ENCODE measurements around the gene FGF18. TPM values are rescaled to one million over a fixed set of nuclear protein-coding genes. Genes with fewer than 3 reads are reported as not detected.

The FGF18 gene
- total and polyA plus RNA-seq, 2 of the 4 experiments (the other 2 are of a cell fraction), result 0.15 TPM; not detected in 1

GRCh38 chr5:171392585-171393159 is 26.8 kb upstream of the FGF18 start:
- H3K27me3 ChIP-seq (ENCODE audit: control insufficient read depth, insufficient read depth, low read length), result no peaks in the 10 kb centered on the region
- no peak overlapping the region for H2BK15ac ChIP-seq (ENCODE audit: low read depth, low read length)
- ATAC-seq (ENCODE audit: low read depth) (no peak), DNase-seq (no peak)
- no peak overlapping the region for H2AFZ ChIP-seq (replicated peaks; ENCODE audit: low read length, poor library complexity)
- ChIA-PET POLR2A (ENCODE audit: unreplicated experiment) (no interaction called here), CTCF (interaction anchor here (0.7 to 1.0 kb wide), 3 partner anchors 13 to 71 kb away, joined by 4 to 7 read pairs (median 5); no protein-coding TSS in a partner anchor)
- H3K4me2 ChIP-seq (ENCODE audit: low read depth, low read length), result no peak overlapping the region
- H3K9me1 ChIP-seq (ENCODE audit: insufficient read depth, low read length), result peaks cover 7% of the 10 kb centered on the region; the same call in 1 of the 2 replicates
- no peak overlapping the region for H4K91ac ChIP-seq (ENCODE audit: insufficient read depth, low read depth, low read length)
- peaks cover 44% of the 10 kb centered on the region for H3K36me3 ChIP-seq (ENCODE audit: control insufficient read depth, insufficient read depth, low read length)
- H3K9ac ChIP-seq (ENCODE audit: low read depth, low read length), result no peak overlapping the region
- dilution Hi-C loops (cut with HindIII; ENCODE audit: low sequenced_read_pairs, unreplicated experiment) (no loop called here), intact Hi-C loops (cut with micrococcal nuclease) (no loop called here), in situ Hi-C loops (cut with MboI; ENCODE audit: low sequenced_read_pairs) (no loop called here)
- TF ChIP-seq NFE2L2 (IDR thresholded peaks at IDR 0.05; ENCODE audit: low read depth, low read length), result no peak
- TF ChIP-seq USF2 (IDR thresholded peaks at IDR 0.05; ENCODE audit: low read depth, low read length), result no peak
- TF ChIP-seq SMC3 (IDR thresholded peaks at IDR 0.05; ENCODE audit: low read depth, low read length), result no peak
- no peak for TF ChIP-seq MAZ (IDR thresholded peaks at IDR 0.05; ENCODE audit: borderline replicate concordance, low read depth, low read length)
- no peak for TF ChIP-seq MAFK (IDR thresholded peaks at IDR 0.05; ENCODE audit: low read depth, low read length)
- TF ChIP-seq FOS (IDR thresholded peaks at IDR 0.05; ENCODE audit: low read depth, low read length), result no peak
- no peak for TF ChIP-seq RCOR1 (IDR thresholded peaks at IDR 0.05; ENCODE audit: insufficient replicate concordance, low read length)
- no peak for TF ChIP-seq CHD1 (IDR thresholded peaks at IDR 0.05; ENCODE audit: low read depth, low read length)
- TF ChIP-seq POLR2A (IDR thresholded peaks at IDR 0.05; ENCODE audit: low read depth, low read length), result no peak
- no peak for TF ChIP-seq RFX5 (IDR thresholded peaks at IDR 0.05; ENCODE audit: low read depth, low read length)
- H4K8ac ChIP-seq (ENCODE audit: low read depth in 2 of 2, low read length in 2 of 2), result no peak overlapping the region
- no peak overlapping the region for H2BK5ac ChIP-seq (ENCODE audit: low read depth, low read length, poor library complexity, severe bottlenecking)
- no peak overlapping the region for H3K4me3 ChIP-seq (ENCODE audit: insufficient read depth, low read depth, low read length)
- no peak overlapping the region for H3K4ac ChIP-seq (ENCODE audit: low read depth, low read length)
- H4K5ac ChIP-seq (ENCODE audit: low read depth, low read length), result no peak overlapping the region
- peaks cover 0 to 39% of the 10 kb centered on the region in 2 experiments; a peak in 2 of 4 replicates for H3K79me1 ChIP-seq (ENCODE audit: low read depth in 1 of 2, low read length in 2 of 2)
- peaks cover 99% of the 10 kb centered on the region for H4K20me1 ChIP-seq (ENCODE audit: insufficient read depth, low read length)
- H3K18ac ChIP-seq (ENCODE audit: low read depth, low read length), result no peak overlapping the region
- H3K56ac ChIP-seq (ENCODE audit: extremely low read depth, insufficient read depth, low read length), result no peak overlapping the region
- no peaks in the 10 kb centered on the region for H3K9me3 ChIP-seq (ENCODE audit: control insufficient read depth, insufficient read depth, low read length)
- no peak overlapping the region for H2BK20ac ChIP-seq (ENCODE audit: low read depth, low read length)
- no peak overlapping the region for H2AK5ac ChIP-seq (ENCODE audit: low read depth, low read length)
- H2BK120ac ChIP-seq (ENCODE audit: low read depth, low read length), result no peak overlapping the region
- H3K27ac ChIP-seq (ENCODE audit: insufficient read depth, low read length), result no peak overlapping the region
- no TSS peak for BruUV-seq (replicated peaks)
- 94 to 100% methylated on average over 1 of the region's 4 CpGs for WGBS, 2 experiments (ENCODE audit: extremely low coverage in 2 of 2, insufficient read length in 1 of 2)
- H3K4me1 ChIP-seq (ENCODE audit: control insufficient read depth, insufficient read depth, low read length), result no peaks in the 10 kb centered on the region; the same call in 1 of the 2 replicates
- H3K23ac ChIP-seq (ENCODE audit: low read depth, low read length), result no peak overlapping the region
- no peak overlapping the region for H2AK9ac ChIP-seq (replicated peaks; ENCODE audit: low read depth, low read length, poor library complexity)
- H3K14ac ChIP-seq (replicated peaks; ENCODE audit: low read depth, low read length), result no peak overlapping the region
